ENCODE data around the gene JCAD. TPM values are rescaled to one million over a fixed set of nuclear protein-coding genes. Genes with fewer than 3 reads are reported as not detected.

The JCAD gene
- total and polyA plus RNA-seq, 10 of the 15 experiments (the other 5 are each of a cell fraction or from before 2014, with no cell fraction given), result 0.28 TPM; not detected in 9

DNA sequence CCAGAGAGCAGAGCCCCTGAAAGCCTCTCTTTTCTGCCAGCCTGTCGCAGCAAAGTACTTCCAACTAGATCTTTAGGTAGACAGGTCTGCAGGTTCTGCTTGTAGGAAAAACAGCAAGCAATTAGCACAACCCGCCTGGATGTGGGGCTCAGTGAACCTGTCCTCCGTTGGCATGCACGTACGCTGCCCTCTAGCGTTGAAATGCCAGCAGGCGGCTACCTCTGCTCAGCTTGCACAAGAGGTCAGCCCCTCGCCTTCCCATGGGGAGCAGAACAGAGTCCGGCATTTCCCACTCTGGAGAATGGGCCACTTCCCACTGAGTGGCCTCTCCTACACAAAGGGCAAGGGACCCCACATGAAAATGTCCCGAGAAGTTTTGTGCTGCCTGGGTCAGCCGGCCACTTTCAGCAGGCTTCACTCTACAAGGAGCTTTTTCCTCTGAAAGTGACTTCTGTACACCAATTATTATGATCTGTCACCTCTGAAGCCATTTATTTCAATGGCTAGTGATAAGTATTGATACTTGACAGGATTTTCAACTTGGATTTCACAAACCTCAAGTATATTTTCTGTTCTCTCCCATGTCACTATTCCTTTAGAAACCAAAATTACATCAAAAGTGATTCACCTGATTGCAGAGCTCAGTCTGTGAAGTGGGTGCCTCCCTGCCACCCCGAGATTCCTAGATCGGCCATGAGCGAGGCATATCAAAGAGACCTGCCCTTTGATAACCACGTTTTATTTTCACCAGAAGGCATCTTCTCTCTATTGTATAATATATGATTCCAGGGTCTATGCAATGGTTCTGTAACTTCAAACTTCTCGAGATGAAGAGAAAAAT, 56.7 kb downstream of the JCAD start:
- H4K20me1 ChIP-seq (ENCODE audit: control insufficient read depth, insufficient read depth), result no peaks in the 10 kb centered on the region
- H3K4me2 ChIP-seq (ENCODE audit: control insufficient read depth, insufficient read depth), result no peak overlapping the region
- BruUV-seq (replicated peaks), result no TSS peak
- in situ Hi-C loops (cut with MboI), result loop anchor here (25.0 kb wide), 1 partner anchor 235 kb away; no protein-coding TSS in a partner anchor
- H3K36me3 ChIP-seq (ENCODE audit: control insufficient read depth in 2 of 2, insufficient read depth in 2 of 2, low read length in 1 of 2), result no peaks in the 10 kb centered on the region
- no peaks in the 10 kb centered on the region for H3K79me2 ChIP-seq (ENCODE audit: control insufficient read depth, insufficient read depth, low read length)
- 0 out of 4 replicates have a peak, but pooled peaks cover 0 to 1% of the 10 kb centered on the region in 2 experiments for H3K27me3 ChIP-seq (replicated peaks in 1 of 2; ENCODE audit: control insufficient read depth in 2 of 2, insufficient read depth in 2 of 2, low read length in 1 of 2)
- peak; percentile 94 for ATAC-seq
- no peak overlapping the region for H3K9ac ChIP-seq (ENCODE audit: control insufficient read depth, insufficient read depth, low read length)
- intact Hi-C loops (cut with micrococcal nuclease; ENCODE audit: unreplicated experiment), result no loop called here
- POLR2A ChIA-PET, result no interaction called here
- no peak for FAIRE-seq
- H3K4me3 ChIP-seq, result no peak overlapping the region
- no peaks in the 10 kb centered on the region for H3K4me1 ChIP-seq (ENCODE audit: control insufficient read depth, insufficient read depth, low read length)
- DNase-seq (ENCODE audit: low read depth, low spot score), result no peak
- RAD21 ChIA-PET (ENCODE audit: unreplicated experiment), result interaction anchor here (1.1 to 1.2 kb wide), 2 partner anchors 94 to 588 kb away, joined by 3 read pairs; no protein-coding TSS in a partner anchor
- H3K27ac ChIP-seq (ENCODE audit: control insufficient read depth, insufficient read depth), result no peak overlapping the region
- SMC1A ChIA-PET (ENCODE audit: uncharacterized antibody, unreplicated experiment), result interaction anchor here (0.9 kb wide), 1 partner anchor 557 kb away, joined by 3 read pairs; no protein-coding TSS in a partner anchor
- CTCF ChIA-PET, result interaction anchor here (0.8 to 6.0 kb wide), 12 partner anchors 9 to 579 kb away, joined by 3 to 68 read pairs (median 4); no protein-coding TSS in a partner anchor
- H3K9me3 ChIP-seq (replicated peaks; ENCODE audit: control insufficient read depth, insufficient read depth, low read length), result no peaks in the 10 kb centered on the region
- no peak overlapping the region for H2AFZ ChIP-seq (ENCODE audit: control insufficient read depth, low read depth, low read length)
- WGBS (ENCODE audit: insufficient coverage, insufficient replicate concordance, low lambda C conversion rate, missing lambda C conversion rate), result 20% methylated on average over 16 of the region's 16 CpGs
- TF ChIP-seq NKRF (conservative IDR thresholded peaks at IDR 0.05) (no peak), NRF1 (conservative IDR thresholded peaks at IDR 0.05; ENCODE audit: low read depth, low read length) (no peak), RAD21 (IDR thresholded peaks at IDR 0.05; ENCODE audit: insufficient read depth, low read depth, low read length) (peak; percentile 47), STAT1 (conservative IDR thresholded peaks at IDR 0.05) (no peak), WRNIP1 (IDR thresholded peaks at IDR 0.05; ENCODE audit: borderline replicate concordance, low read depth, low read length) (no peak), MYC (IDR thresholded peaks at IDR 0.05; ENCODE audit: insufficient read depth, insufficient read length, insufficient replicate concordance, low read length, severe bottlenecking) (no peak), JUNB (IDR thresholded peaks at IDR 0.05) (no peak), SIN3A (IDR thresholded peaks at IDR 0.05; ENCODE audit: low read depth, low read length) (no peak), CBFB (IDR thresholded peaks at IDR 0.05; ENCODE audit: low read depth) (no peak), RFX5 (IDR thresholded peaks at IDR 0.05; ENCODE audit: low read depth, low read length) (no peak), YY1 (IDR thresholded peaks at IDR 0.05; ENCODE audit: low read depth, low read length) (no peak), ZNF24 (IDR thresholded peaks at IDR 0.05) (no peak), CEBPB (IDR thresholded peaks at IDR 0.05; ENCODE audit: borderline replicate concordance in 1 of 2, low read depth in 2 of 2, low read length in 2 of 2) (no peak), SMC3 (IDR thresholded peaks at IDR 0.05; ENCODE audit: borderline replicate concordance, low read length) (peak; percentile 46; the same call in 1 of the 2 replicates)
- TF ChIP-seq, protein P1, sequence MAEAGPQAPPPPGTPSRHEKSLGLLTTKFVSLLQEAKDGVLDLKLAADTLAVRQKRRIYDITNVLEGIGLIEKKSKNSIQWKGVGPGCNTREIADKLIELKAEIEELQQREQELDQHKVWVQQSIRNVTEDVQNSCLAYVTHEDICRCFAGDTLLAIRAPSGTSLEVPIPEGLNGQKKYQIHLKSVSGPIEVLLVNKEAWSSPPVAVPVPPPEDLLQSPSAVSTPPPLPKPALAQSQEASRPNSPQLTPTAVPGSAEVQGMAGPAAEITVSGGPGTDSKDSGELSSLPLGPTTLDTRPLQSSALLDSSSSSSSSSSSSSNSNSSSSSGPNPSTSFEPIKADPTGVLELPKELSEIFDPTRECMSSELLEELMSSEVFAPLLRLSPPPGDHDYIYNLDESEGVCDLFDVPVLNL (IDR thresholded peaks at IDR 0.05; ENCODE audit: low read depth, low read length), result no peak
- TF ChIP-seq, protein P2, sequence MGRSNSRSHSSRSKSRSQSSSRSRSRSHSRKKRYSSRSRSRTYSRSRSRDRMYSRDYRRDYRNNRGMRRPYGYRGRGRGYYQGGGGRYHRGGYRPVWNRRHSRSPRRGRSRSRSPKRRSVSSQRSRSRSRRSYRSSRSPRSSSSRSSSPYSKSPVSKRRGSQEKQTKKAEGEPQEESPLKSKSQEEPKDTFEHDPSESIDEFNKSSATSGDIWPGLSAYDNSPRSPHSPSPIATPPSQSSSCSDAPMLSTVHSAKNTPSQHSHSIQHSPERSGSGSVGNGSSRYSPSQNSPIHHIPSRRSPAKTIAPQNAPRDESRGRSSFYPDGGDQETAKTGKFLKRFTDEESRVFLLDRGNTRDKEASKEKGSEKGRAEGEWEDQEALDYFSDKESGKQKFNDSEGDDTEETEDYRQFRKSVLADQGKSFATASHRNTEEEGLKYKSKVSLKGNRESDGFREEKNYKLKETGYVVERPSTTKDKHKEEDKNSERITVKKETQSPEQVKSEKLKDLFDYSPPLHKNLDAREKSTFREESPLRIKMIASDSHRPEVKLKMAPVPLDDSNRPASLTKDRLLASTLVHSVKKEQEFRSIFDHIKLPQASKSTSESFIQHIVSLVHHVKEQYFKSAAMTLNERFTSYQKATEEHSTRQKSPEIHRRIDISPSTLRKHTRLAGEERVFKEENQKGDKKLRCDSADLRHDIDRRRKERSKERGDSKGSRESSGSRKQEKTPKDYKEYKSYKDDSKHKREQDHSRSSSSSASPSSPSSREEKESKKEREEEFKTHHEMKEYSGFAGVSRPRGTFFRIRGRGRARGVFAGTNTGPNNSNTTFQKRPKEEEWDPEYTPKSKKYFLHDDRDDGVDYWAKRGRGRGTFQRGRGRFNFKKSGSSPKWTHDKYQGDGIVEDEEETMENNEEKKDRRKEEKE (IDR thresholded peaks at IDR 0.05), result no peak

Data from GM12878 (cell line).